Ovary (tissue), 9 donors: Measurements from ENCODE around the gene ARHGEF18. TPM values are rescaled to one million over a fixed set of nuclear protein-coding genes. Genes with fewer than 3 reads are reported as not detected.

Experiments
- DNase-seq, 5 donors: peaks; one replicate each; pipeline ENCODE4 v3.0.0-alpha.2; 2019 to 2020
- H3K27ac ChIP-seq, 2 donors: fragments of 200-600 bp; one replicate each; pipeline versions ENCODE4 v1.5.1 to v1.8.0; 2019 to 2022
- H3K27me3 ChIP-seq: fragments of 200-600 bp; one replicate; pipeline ENCODE4 v1.8.0; 2022
- H3K36me3 ChIP-seq: fragments of 200-600 bp; sonication (generic); one replicate; pipeline ENCODE4 v1.5.1; 2019
- H3K4me1 ChIP-seq: one replicate; pipeline ENCODE4 v1.8.1; 2013; ENCODE audit warnings: mild to moderate bottlenecking, moderate library complexity; ENCODE audit not compliant: insufficient read depth
- H3K4me3 ChIP-seq: fragments of 200-600 bp; sonication (generic); one replicate; pipeline ENCODE4 v1.5.1; 2017
- H3K9me3 ChIP-seq, 2 donors: fragments of 200-600 bp in 1 of 2; sonication (generic) in 1 of 2; one replicate each; pipeline versions ENCODE4 v1.5.1 to v1.8.1; 2013 to 2019; ENCODE audit warnings: mild to moderate bottlenecking in 1 of 2, moderate library complexity in 1 of 2
- EP300 ChIP-seq: sonication (generic); formaldehyde crosslinking; IDR thresholded peaks from one replicate; pipeline ENCODE4 v1.6.1; 2017; ENCODE audit warnings: antibody characterized with exemption
- POLR2A ChIP-seq: fragments of 450-650 bp; IDR thresholded peaks from one replicate; pipeline ENCODE4 v1.6.1; 2017; ENCODE audit warnings: antibody characterized with exemption, mild to moderate bottlenecking, moderate library complexity
- WGBS, 3 donors: extraction: QIAGEN DNeasy Blood & Tissue Kit in 1 of 3; methylation state at CpG; one replicate each; pipeline versions ENCODE4 v1.1.5 to v1.1.7; 2013 to 2017; 5-methylcytosine and 5-hydroxymethylcytosine counted together
- intact Hi-C, 4 donors: fragments of 100-400 bp; cut with DNase I; formaldehyde crosslinking; loops; one replicate each; pipeline versions ENCODE4 v1.11.0 to v1.15.1; 2022 to 2023
- polyA plus RNA-seq, 2 donors: library from polyadenylated mRNA; stranded (reverse); fragments of 200-250 nt in 1 of 2; fragments of 350-450 nt in 1 of 2; fragmentation: Illumina TruSeq in 1 of 2; extraction: RNeasy Lipid Tissue Mini Kit (QIAGEN cat#74804) in 1 of 2; gene quantifications; one replicate each; pipeline ENCODE4 v1.2.3, GENCODE V29; 2013 to 2014
- total RNA-seq, 7 donors: library from RNA; depleted of rRNA in 2 of 7; stranded (reverse); fragments of >200 nt in 2 of 7; fragmentation: NEBNext Ultra II Directional in 3 of 7; extraction: Animal tissue kit (Norgen Biotek cat#: 25700) in 3 of 7; gene quantifications; one replicate each; pipeline versions ENCODE4 v1.1.0 to v1.2.4, GENCODE V29; 2016 to 2023
- TF ChIP-seq, protein P1 (sequence below), 3 donors: fragments of 450-650 bp in 2 of 3; fragments of 200-600 bp in 1 of 3; IDR thresholded peaks; one replicate each; pipeline versions ENCODE4 v1.5.1 to v1.8.0; 2016 to 2022; ENCODE audit warnings: antibody characterized with exemption in 3 of 3, mild to moderate bottlenecking in 1 of 3
- donor health status: DM: no; HTN: no; CAD: no; lungs with moderate emphysema.
- donor health status: DM: no; HTN: no; CAD: no.
- donor health status: Bipolar disorder and iron deficiency.
- donor health status: DM: yes; HTN: yes; CAD: no.
- donor health status: DM: no; HTN: no; CAD: no.
- donor health status: DM: yes; HTN: yes; CAD: no.

The ARHGEF18 gene
- total and polyA plus RNA-seq, 9 donors, result 2.5 to 31.6 (median 24.9) TPM

DNA sequence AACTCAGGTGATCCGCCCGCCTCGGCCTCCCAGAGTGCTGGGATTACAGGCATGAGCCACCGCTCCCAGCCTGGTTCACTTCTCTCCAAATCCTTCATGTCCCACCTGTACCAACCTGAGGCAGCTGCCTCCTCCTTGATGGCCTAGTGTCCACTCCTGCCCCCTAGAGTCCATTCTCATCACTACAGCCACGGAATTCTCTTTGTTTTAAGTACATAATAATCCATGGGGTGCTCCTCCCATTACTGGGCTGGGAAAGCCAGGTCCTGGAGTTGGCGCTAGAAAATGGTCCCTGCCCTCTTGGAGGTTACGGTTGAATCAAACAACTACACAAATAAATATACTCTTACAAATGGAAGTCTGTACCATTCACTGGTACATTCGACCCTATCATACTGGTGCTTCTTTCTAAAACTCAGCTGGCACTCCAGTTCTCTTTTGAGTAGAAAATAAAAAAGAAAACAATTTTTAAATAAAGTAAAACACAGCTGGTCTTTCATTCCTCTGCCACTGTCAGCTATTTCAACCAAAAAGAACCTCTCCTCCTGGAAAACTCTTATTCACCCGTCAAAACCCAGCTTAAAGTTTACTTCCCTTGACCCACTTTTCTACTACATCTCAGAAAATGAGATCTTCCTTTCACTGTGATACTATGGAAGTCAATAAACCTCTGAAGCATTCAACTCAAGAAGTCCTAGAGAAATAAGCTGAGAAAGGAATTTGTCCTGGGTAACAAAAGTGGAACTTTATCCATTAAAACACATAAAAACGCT lies 22.4 kb upstream of the ARHGEF18 start:
- no peak for DNase-seq
- TF ChIP-seq POLR2A (no peak), EP300 (no peak)
- TF ChIP-seq, protein P1, sequence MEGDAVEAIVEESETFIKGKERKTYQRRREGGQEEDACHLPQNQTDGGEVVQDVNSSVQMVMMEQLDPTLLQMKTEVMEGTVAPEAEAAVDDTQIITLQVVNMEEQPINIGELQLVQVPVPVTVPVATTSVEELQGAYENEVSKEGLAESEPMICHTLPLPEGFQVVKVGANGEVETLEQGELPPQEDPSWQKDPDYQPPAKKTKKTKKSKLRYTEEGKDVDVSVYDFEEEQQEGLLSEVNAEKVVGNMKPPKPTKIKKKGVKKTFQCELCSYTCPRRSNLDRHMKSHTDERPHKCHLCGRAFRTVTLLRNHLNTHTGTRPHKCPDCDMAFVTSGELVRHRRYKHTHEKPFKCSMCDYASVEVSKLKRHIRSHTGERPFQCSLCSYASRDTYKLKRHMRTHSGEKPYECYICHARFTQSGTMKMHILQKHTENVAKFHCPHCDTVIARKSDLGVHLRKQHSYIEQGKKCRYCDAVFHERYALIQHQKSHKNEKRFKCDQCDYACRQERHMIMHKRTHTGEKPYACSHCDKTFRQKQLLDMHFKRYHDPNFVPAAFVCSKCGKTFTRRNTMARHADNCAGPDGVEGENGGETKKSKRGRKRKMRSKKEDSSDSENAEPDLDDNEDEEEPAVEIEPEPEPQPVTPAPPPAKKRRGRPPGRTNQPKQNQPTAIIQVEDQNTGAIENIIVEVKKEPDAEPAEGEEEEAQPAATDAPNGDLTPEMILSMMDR (IDR thresholded peaks at IDR 0.05), result no peak
- intact Hi-C loops, result no loop called here

DNA sequence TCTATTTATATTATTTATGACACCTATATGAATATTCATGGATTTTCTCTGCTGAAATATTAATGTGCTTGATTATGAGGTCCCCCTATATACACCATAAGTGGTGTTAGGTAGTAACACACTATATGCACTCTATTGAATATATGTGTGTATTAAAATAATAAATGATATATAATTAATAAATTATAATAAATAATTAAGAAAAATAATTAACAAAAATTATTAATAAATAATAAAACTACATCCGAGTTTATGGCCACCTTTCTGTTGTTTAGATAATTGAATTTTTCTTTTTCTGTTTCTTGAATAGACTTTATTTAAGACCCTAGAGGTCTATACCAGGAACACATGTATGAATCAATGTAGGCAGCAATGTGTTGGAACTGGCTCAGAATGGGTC lies 20.9 kb upstream of the ARHGEF18 start:
- Histone ChIP-seq H3K4me3 (no peak overlapping the region), H3K27me3 (no peaks in the 10 kb centered on the region), H3K9me3 (no peaks in the 10 kb centered on the region), H3K4me1 (no peaks in the 10 kb centered on the region), H3K27ac (no peak overlapping the region), H3K36me3 (no peaks in the 10 kb centered on the region)
- 81 to 89% (median 82%) methylated on average over 1 of the region's 1 CpG for WGBS, 3 donors
- no peak for TF ChIP-seq POLR2A
- TF ChIP-seq, protein P1 (IDR thresholded peaks at IDR 0.05), result no peak
- no peak for TF ChIP-seq EP300
- DNase-seq, result no peak
- intact Hi-C loops, result no loop called here

More for the DNA sequence above, 22.4 kb upstream of the ARHGEF18 start:
- Histone ChIP-seq H3K36me3 (no peaks in the 10 kb centered on the region), H3K4me3 (no peak overlapping the region), H3K27me3 (no peaks in the 10 kb centered on the region), H3K27ac (no peak overlapping the region), H3K9me3 (no peaks in the 10 kb centered on the region), H3K4me1 (peaks cover 2% of the 10 kb centered on the region)
- WGBS, 3 donors, result 71 to 84% (median 80%) methylated on average over 10 of the region's 10 CpGs

DNA sequence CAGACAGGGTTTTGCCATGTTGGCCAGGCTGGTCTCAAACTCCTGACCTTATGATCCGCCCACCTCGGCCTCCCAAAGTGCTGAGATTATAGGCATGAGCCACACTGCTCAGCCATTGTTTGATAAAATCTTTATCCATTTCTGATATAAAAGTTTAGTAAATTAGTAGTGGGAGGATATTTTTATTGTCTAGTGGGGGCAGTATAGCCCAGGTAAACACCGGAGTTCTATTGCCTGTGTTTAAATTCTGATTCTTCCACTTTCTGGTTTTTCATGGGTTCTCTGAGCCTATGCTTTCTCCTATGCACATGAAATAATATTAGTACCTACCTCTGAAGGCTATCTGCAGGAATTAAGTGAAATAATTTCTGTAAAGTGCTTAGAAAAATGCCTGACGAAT lies 20.1 kb upstream of the ARHGEF18 start:
- DNase-seq, result no peak
- TF ChIP-seq, protein P1 (IDR thresholded peaks at IDR 0.05), result no peak
- no peak for TF ChIP-seq EP300
- WGBS, 3 donors, result 85 to 94% (median 90%) methylated on average over 4 of the region's 4 CpGs
- H3K9me3 ChIP-seq, result no peaks in the 10 kb centered on the region
- no peak overlapping the region for H3K4me3 ChIP-seq
- H3K27me3 ChIP-seq, result no peaks in the 10 kb centered on the region
- H3K36me3 ChIP-seq, result no peaks in the 10 kb centered on the region
- intact Hi-C loops, result no loop called here
- H3K27ac ChIP-seq, result no peak overlapping the region
- H3K4me1 ChIP-seq, result no peaks in the 10 kb centered on the region

DNA sequence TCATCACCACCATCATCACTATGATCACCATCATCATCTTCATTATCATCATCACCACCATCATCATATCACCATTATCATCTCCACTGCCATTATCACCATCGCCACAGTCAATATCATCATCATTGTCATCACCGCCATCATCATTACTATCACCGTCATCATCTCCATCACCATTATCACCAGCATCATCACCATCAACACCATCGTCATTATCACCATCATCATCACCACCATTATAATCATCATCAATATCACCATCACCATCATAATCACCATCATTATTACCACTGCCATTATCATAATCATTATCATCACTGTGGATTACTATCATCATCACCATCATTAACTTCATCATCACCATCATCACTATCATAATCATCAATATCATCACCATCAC lies 17.3 kb upstream of the ARHGEF18 start:
- no peak for DNase-seq
- Histone ChIP-seq H3K27ac (no peak overlapping the region), H3K4me3 (no peak overlapping the region), H3K27me3 (no peaks in the 10 kb centered on the region), H3K4me1 (no peaks in the 10 kb centered on the region), H3K9me3 (no peaks in the 10 kb centered on the region), H3K36me3 (no peaks in the 10 kb centered on the region)
- no peak for TF ChIP-seq EP300
- TF ChIP-seq POLR2A, result no peak
- TF ChIP-seq, protein P1 (IDR thresholded peaks at IDR 0.05), result no peak
- intact Hi-C loops, result no loop called here
- 89 to 93% (median 91%) methylated on average over 4 of the region's 4 CpGs for WGBS, 3 donors
